ENCODE data around the gene XPO5. TPM values are rescaled to one million over a fixed set of nuclear protein-coding genes. Genes with fewer than 3 reads are reported as not detected.

XPO5 gene
- total RNA-seq, 1 donor from 2014 or later, result 54.8 TPM

Other genes with a start within 250 kb of the XPO5 start
- 11.2 and 12.3 TPM in 2 replicates for gene ZNF318, start 206.4 kb downstream of the XPO5 start, total RNA-seq
- 24.9 and 26.9 TPM in 2 replicates for gene ABCC10, start 148.5 kb downstream of the XPO5 start, total RNA-seq
- not detected in 2 replicates for gene DLK2, start 120.5 kb downstream of the XPO5 start, total RNA-seq
- 31.7 and 42.7 TPM in 2 replicates for gene TJAP1, start 98.5 kb downstream of the XPO5 start, total RNA-seq
- not detected in 2 replicates for gene LRRC73, start 65.7 kb downstream of the XPO5 start, total RNA-seq
- 149 and 153 TPM in 2 replicates for gene YIPF3, start 59.1 kb downstream of the XPO5 start, total RNA-seq
- 36.7 and 46.8 TPM in 2 replicates for gene POLR1C, start 58.9 kb downstream of the XPO5 start, total RNA-seq
- 14.0 and 17.3 TPM in 2 replicates for gene POLH, start 147 bp upstream of the XPO5 start, total RNA-seq
- 96.5 and 100 TPM in 2 replicates for gene GTPBP2, start 53.2 kb upstream of the XPO5 start, total RNA-seq
- gene MAD2L1BP, start 59.8 kb upstream of the XPO5 start, total RNA-seq, result 39.4 and 68.0 TPM in 2 replicates
- 0.08 and 0.41 TPM in 2 replicates for gene RSPH9, start 69.0 kb upstream of the XPO5 start, total RNA-seq
- gene MRPS18A, start 111.8 kb upstream of the XPO5 start, total RNA-seq, result 76.1 and 78.9 TPM in 2 replicates
- 236 and 264 TPM in 2 replicates for gene VEGFA, start 194.2 kb upstream of the XPO5 start, total RNA-seq

All from kidney epithelial cell (primary cell).